IMR-90 (cell line): Measurements from ENCODE around the gene CDHR3. TPM values are rescaled to one million over a fixed set of nuclear protein-coding genes. Genes with fewer than 3 reads are reported as not detected.

Experiments
- ATAC-seq: fragments of 200-7000 bp; cut with Tn5 transposase; 2 replicates; pipeline ENCODE4 v1.9.1; 2020; ENCODE audit warnings: low read depth, mild to moderate bottlenecking, moderate library complexity
- BruUV-seq: library from RNA; stranded (reverse); fragments of 400-500 nt; replicated peaks from 2 replicates; lab custom pipeline; 2021; lab: Mats Ljungman, UMichigan
- CTCF ChIA-PET: fragments of 300-600 bp; formaldehyde crosslinking; extraction: SDS; loops from one replicate; lab custom pipeline; 2021; ENCODE audit warnings: antibody characterized with exemption; lab: Yijun Ruan, JAX
- POLR2A ChIA-PET: fragments of 300-600 bp; sonication (Branson Sonifier 250); formaldehyde crosslinking; loops from one replicate; lab custom pipeline; 2022; ENCODE audit warnings: antibody characterized with exemption; ENCODE audit not compliant: unreplicated experiment; lab: Charles Lee
- DNase-seq: peaks from one replicate; pipeline ENCODE4 v3.0.0; 2013
- H2AFZ ChIP-seq: replicated peaks from 2 replicates; pipeline ENCODE3; 2013; ENCODE audit warnings: low read length, mild to moderate bottlenecking; ENCODE audit not compliant: poor library complexity
- H2AK5ac ChIP-seq: 2 replicates; pipeline ENCODE4 v1.6.1; 2013; ENCODE audit warnings: low read depth, low read length, inconsistent platforms
- H2AK9ac ChIP-seq: replicated peaks from 2 replicates; pipeline ENCODE3; 2013; ENCODE audit warnings: mild to moderate bottlenecking, low read depth, low read length, moderate library complexity; ENCODE audit not compliant: poor library complexity
- H2BK120ac ChIP-seq: 2 replicates; pipeline ENCODE4 v1.6.1; 2013; ENCODE audit warnings: low read depth, low read length, inconsistent platforms
- H2BK15ac ChIP-seq: 3 replicates; pipeline ENCODE4 v1.6.1; 2013; ENCODE audit warnings: low read depth, low read length, inconsistent platforms
- H2BK20ac ChIP-seq: 2 replicates; pipeline ENCODE4 v1.6.1; 2013; ENCODE audit warnings: low read depth, mild to moderate bottlenecking, inconsistent platforms, low read length, moderate library complexity
- H2BK5ac ChIP-seq: 2 replicates; pipeline ENCODE4 v1.6.1; 2013; ENCODE audit warnings: mild to moderate bottlenecking, low read depth, low read length, inconsistent platforms; ENCODE audit not compliant: poor library complexity, severe bottlenecking
- H3K14ac ChIP-seq: replicated peaks from 2 replicates; pipeline ENCODE4 v1.6.1; 2013; ENCODE audit warnings: low read depth, low read length, inconsistent platforms
- H3K18ac ChIP-seq: 2 replicates; pipeline ENCODE4 v1.6.1; 2013; ENCODE audit warnings: low read depth, low read length, control low read depth
- H3K23ac ChIP-seq: 2 replicates; pipeline ENCODE4 v1.6.1; 2013; ENCODE audit warnings: low read depth, low read length, inconsistent platforms
- H3K27ac ChIP-seq: 2 replicates; pipeline ENCODE4 v1.5.1; 2013; ENCODE audit warnings: mild to moderate bottlenecking, control low read depth, low read length; ENCODE audit not compliant: insufficient read depth
- H3K27me3 ChIP-seq: 2 replicates; pipeline ENCODE4 v1.6.1; 2013; ENCODE audit warnings: low read length; ENCODE audit not compliant: control insufficient read depth, insufficient read depth
- H3K36me3 ChIP-seq: 2 replicates; pipeline ENCODE4 v1.6.1; 2013; ENCODE audit warnings: low read length, mixed read lengths; ENCODE audit not compliant: control insufficient read depth, insufficient read depth
- H3K4ac ChIP-seq: 2 replicates; pipeline ENCODE4 v1.6.1; 2013; ENCODE audit warnings: low read depth, low read length, inconsistent platforms
- H3K4me1 ChIP-seq: 2 replicates; pipeline ENCODE4 v1.6.1; 2013; ENCODE audit warnings: low read length, mixed read lengths; ENCODE audit not compliant: control insufficient read depth, insufficient read depth
- H3K4me2 ChIP-seq: 2 replicates; pipeline ENCODE4 v1.6.1; 2013; ENCODE audit warnings: low read depth, mild to moderate bottlenecking, control low read depth, low read length, moderate library complexity
- H3K4me3 ChIP-seq: 2 replicates; pipeline ENCODE4 v1.5.1; 2013; ENCODE audit warnings: low read depth, mild to moderate bottlenecking, control low read depth, low read length, moderate library complexity; ENCODE audit not compliant: insufficient read depth
- H3K56ac ChIP-seq: 2 replicates; pipeline ENCODE4 v1.6.1; 2013; ENCODE audit warnings: low read length, inconsistent platforms; ENCODE audit not compliant: insufficient read depth; ENCODE audit errors: extremely low read depth
- H3K79me1 ChIP-seq, 2 experiments: 2 replicates each; pipeline ENCODE4 v1.6.1; 2013; ENCODE audit warnings: low read length in 2 of 2, inconsistent platforms in 1 of 2, low read depth in 1 of 2
- H3K9ac ChIP-seq: 2 replicates; pipeline ENCODE4 v1.6.1; 2013; ENCODE audit warnings: low read depth, low read length, control low read depth
- H3K9me1 ChIP-seq: 2 replicates; pipeline ENCODE4 v1.6.1; 2013; ENCODE audit warnings: low read length, inconsistent platforms; ENCODE audit not compliant: insufficient read depth
- H3K9me3 ChIP-seq: 2 replicates; pipeline ENCODE4 v1.6.1; 2013; ENCODE audit warnings: low read length; ENCODE audit not compliant: control insufficient read depth, insufficient read depth
- H4K20me1 ChIP-seq: 2 replicates; pipeline ENCODE4 v1.6.1; 2013; ENCODE audit warnings: low read length, inconsistent platforms; ENCODE audit not compliant: insufficient read depth
- H4K5ac ChIP-seq: 2 replicates; pipeline ENCODE4 v1.6.1; 2013; ENCODE audit warnings: mild to moderate bottlenecking, low read depth, low read length, control low read depth
- H4K8ac ChIP-seq, 2 experiments: 2 replicates each; pipeline ENCODE4 v1.6.1; 2013; ENCODE audit warnings: low read depth in 2 of 2, low read length in 2 of 2, control low read depth in 1 of 2, inconsistent platforms in 1 of 2
- H4K91ac ChIP-seq: 2 replicates; pipeline ENCODE4 v1.6.1; 2013; ENCODE audit warnings: low read depth, low read length, inconsistent platforms; ENCODE audit not compliant: insufficient read depth
- BHLHE40 ChIP-seq: fragments of 150-350 bp; IDR thresholded peaks from 2 replicates; pipeline ENCODE4 v1.6.1; 2016; ENCODE audit warnings: mild to moderate bottlenecking, low read depth, low read length
- WGBS, 2 experiments: methylation state at CpG; one replicate each; pipeline versions ENCODE4 v1.1.5 to v1.1.7; 2013; ENCODE audit warnings: missing lambda C conversion rate in 2 of 2; ENCODE audit not compliant: insufficient read length in 1 of 2; ENCODE audit errors: extremely low coverage in 2 of 2; 5-methylcytosine and 5-hydroxymethylcytosine counted together
- dilution Hi-C: fragments of 300-500 bp; cut with HindIII; formaldehyde crosslinking; loops from one replicate; pipeline ENCODE4 v1.14.3; 2018; ENCODE audit warnings: low sequenced_read_pairs; ENCODE audit not compliant: unreplicated experiment
- in situ Hi-C: fragments of 300-500 bp; cut with MboI; formaldehyde crosslinking; loops from 3 replicates; pipeline ENCODE4 v1.14.3; 2019; ENCODE audit warnings: low sequenced_read_pairs, inconsistent platforms, mixed read lengths
- intact Hi-C: fragments of 100-400 bp; cut with micrococcal nuclease; formaldehyde crosslinking; loops from 2 replicates; pipeline ENCODE4 v1.10.0; 2022
- polyA plus RNA-seq, 3 experiments: library from polyadenylated mRNA; depleted of rRNA; stranded (reverse); fragments of >200 nt; gene quantifications; 2 replicates each; pipeline ENCODE4 v1.2.3, GENCODE V29; 2012; ENCODE audit warnings: low replicate concordance in 1 of 3
- total RNA-seq: library from RNA; depleted of rRNA; stranded (reverse); fragments of >200 nt; gene quantifications from 2 replicates; pipeline ENCODE4 v1.2.3, GENCODE V29; 2012

Gene CDHR3
- total and polyA plus RNA-seq, 2 of the 4 experiments (the other 2 are of a cell fraction) = 0.96 to 1.6 TPM

- Histone ChIP-seq H3K9me3 (no peaks in the 10 kb centered on the region), H2AK9ac (no peak overlapping the region), H2AK5ac (no peak overlapping the region), H4K20me1 (no peaks in the 10 kb centered on the region), H4K8ac (no peak overlapping the region; a peak in 1 of 4 replicates), H4K91ac (no peak overlapping the region), H3K4me1 (peaks cover 7% of the 10 kb centered on the region; the same call in 1 of the 2 replicates), H2BK5ac (no peak overlapping the region), H3K4me2 (no peak overlapping the region), H3K9ac (no peak overlapping the region), H3K27me3 (no peaks in the 10 kb centered on the region), H2BK15ac (no peak overlapping the region), H3K23ac (no peak overlapping the region), H2BK20ac (no peak overlapping the region), H2AFZ (no peak overlapping the region), H3K4me3 (no peak overlapping the region), H3K9me1 (peaks cover 8% of the 10 kb centered on the region), H3K14ac (no peak overlapping the region), H3K79me1 (no peaks in the 10 kb centered on the region), H3K27ac (no peak overlapping the region), H4K5ac (no peak overlapping the region), H3K18ac (no peak overlapping the region), H3K56ac (no peak overlapping the region), H2BK120ac (no peak overlapping the region), H3K36me3 (no peaks in the 10 kb centered on the region), H3K4ac (no peak overlapping the region)
- dilution Hi-C loops = no loop called here
- in situ Hi-C loops = no loop called here
- WGBS, 2 experiments = no CpG with 5 or more reads among the region's 2 CpGs
- ATAC-seq (no peak), DNase-seq (no peak)
- intact Hi-C loops = no loop called here
- no TSS peak for BruUV-seq
- POLR2A ChIA-PET = no interaction called here
- CTCF ChIA-PET = no interaction called here
- no peak for TF ChIP-seq BHLHE40
Observed at GRCh38 chr7:106062521-106062931, 99.5 kb downstream of the CDHR3 start.
